Suprapubic skin (tissue), 4 donors: ENCODE measurements around the gene HACD1. TPM values are rescaled to one million over a fixed set of nuclear protein-coding genes. Genes with fewer than 3 reads are reported as not detected.

Source experiments
- DNase-seq, 2 donors: peaks; one replicate each; pipeline ENCODE4 v3.0.0-alpha.2; 2019; ENCODE audit warnings: low spot score in 2 of 2
- H3K27ac ChIP-seq: fragments of 200-600 bp; sonication (generic); one replicate; pipeline ENCODE4 v1.5.1; 2019
- H3K27me3 ChIP-seq: fragments of 200-600 bp; sonication (generic); one replicate; pipeline ENCODE4 v1.5.1; 2019
- H3K36me3 ChIP-seq: fragments of 200-600 bp; sonication (generic); one replicate; pipeline ENCODE4 v1.5.1; 2019
- H3K4me1 ChIP-seq: fragments of 200-600 bp; sonication (generic); one replicate; pipeline ENCODE4 v1.5.1; 2019
- H3K4me3 ChIP-seq: fragments of 200-600 bp; sonication (generic); one replicate; pipeline ENCODE4 v1.5.1; 2019; ENCODE audit warnings: mild to moderate bottlenecking
- H3K9me3 ChIP-seq: fragments of 200-600 bp; sonication (generic); one replicate; pipeline ENCODE4 v1.5.1; 2019
- CTCF ChIP-seq, 2 donors: fragments of 200-600 bp in 1 of 2; fragments of 450-650 bp in 1 of 2; sonication (generic) in 1 of 2; IDR thresholded peaks; one replicate each; pipeline ENCODE4 v1.5.1; 2016 to 2019; ENCODE audit warnings: antibody characterized with exemption in 2 of 2, mild to moderate bottlenecking in 1 of 2, moderate library complexity in 1 of 2
- EP300 ChIP-seq: sonication (generic); formaldehyde crosslinking; IDR thresholded peaks from one replicate; pipeline ENCODE4 v1.6.1; 2017; ENCODE audit warnings: antibody characterized with exemption
- POLR2A ChIP-seq, 2 donors: fragments of 450-650 bp; IDR thresholded peaks; one replicate each; pipeline ENCODE4 v1.6.1; 2017; ENCODE audit warnings: antibody characterized with exemption in 2 of 2, mild to moderate bottlenecking in 2 of 2, moderate library complexity in 2 of 2
- POLR2AphosphoS5 ChIP-seq, 3 donors: sonication (generic); formaldehyde crosslinking; IDR thresholded peaks; one replicate each; pipeline ENCODE4 v1.6.1; 2017; ENCODE audit warnings: antibody characterized with exemption in 3 of 3
- WGBS: methylation state at CpG from one replicate; pipeline ENCODE4 v1.1.5; 2018; 5-methylcytosine and 5-hydroxymethylcytosine counted together
- total RNA-seq, 4 donors: library from RNA; depleted of rRNA; stranded (reverse); fragments of >200 nt; gene quantifications; one replicate each; pipeline ENCODE4 v1.1.0, GENCODE V29; 2016

The HACD1 gene
- total RNA-seq, 4 donors from 2014 or later = 0.53 to 11.5 (median 3.7) TPM

GRCh38 chr10:17586821-17587234, 30.3 kb downstream of the HACD1 start:
- Histone ChIP-seq H3K9me3 (no peaks in the 10 kb centered on the region), H3K4me3 (no peak overlapping the region), H3K27ac (no peak overlapping the region), H3K4me1 (no peaks in the 10 kb centered on the region), H3K36me3 (no peaks in the 10 kb centered on the region), H3K27me3 (no peaks in the 10 kb centered on the region)
- TF ChIP-seq POLR2AphosphoS5 (IDR thresholded peaks at IDR 0.05) (no peak), POLR2A (IDR thresholded peaks at IDR 0.05) (no peak), EP300 (no peak), CTCF (IDR thresholded peaks at IDR 0.05) (no peak)
- DNase-seq = no peak
- WGBS = 41% methylated on average over 6 of the region's 6 CpGs

GRCh38 chr10:17585016-17585415, 32.2 kb downstream of the HACD1 start:
- H3K4me3 ChIP-seq = no peak overlapping the region
- H3K4me1 ChIP-seq = no peaks in the 10 kb centered on the region
- no peak overlapping the region for H3K27ac ChIP-seq
- no peaks in the 10 kb centered on the region for H3K27me3 ChIP-seq
- DNase-seq = no peak
- TF ChIP-seq POLR2AphosphoS5 (IDR thresholded peaks at IDR 0.05) (no peak), CTCF (IDR thresholded peaks at IDR 0.05) (no peak), EP300 (no peak)
- WGBS = 66% methylated on average over 8 of the region's 8 CpGs
- no peaks in the 10 kb centered on the region for H3K9me3 ChIP-seq
- no peaks in the 10 kb centered on the region for H3K36me3 ChIP-seq

DNA sequence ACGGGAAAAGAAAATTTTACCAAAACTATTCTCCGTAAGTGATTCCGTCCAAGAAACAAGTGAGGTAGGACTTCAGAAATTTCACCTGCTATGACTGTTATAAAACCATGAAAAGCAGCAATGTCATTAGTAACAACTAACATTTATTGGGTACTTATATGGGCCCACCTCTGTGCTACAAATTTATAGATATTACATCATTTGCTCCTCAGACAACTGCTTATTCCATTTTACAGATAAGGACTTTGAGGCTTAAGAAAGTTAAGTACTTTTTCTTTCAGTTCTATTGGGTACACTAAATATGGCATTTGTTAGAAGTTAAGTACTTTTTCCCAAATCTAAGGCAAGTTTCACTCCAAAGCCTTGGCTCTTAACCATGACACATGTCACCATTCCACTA, 36.3 kb downstream of the HACD1 start:
- H3K27me3 ChIP-seq = no peaks in the 10 kb centered on the region
- no peaks in the 10 kb centered on the region for H3K36me3 ChIP-seq
- H3K4me3 ChIP-seq = no peak overlapping the region
- no peak overlapping the region for H3K27ac ChIP-seq
- WGBS = 92% methylated on average over 3 of the region's 3 CpGs
- H3K9me3 ChIP-seq = no peaks in the 10 kb centered on the region
- no peaks in the 10 kb centered on the region for H3K4me1 ChIP-seq
- no peak for DNase-seq
- TF ChIP-seq CTCF (IDR thresholded peaks at IDR 0.05) (no peak), EP300 (no peak), POLR2AphosphoS5 (IDR thresholded peaks at IDR 0.05) (no peak), POLR2A (IDR thresholded peaks at IDR 0.05) (no peak)

- WGBS = 80% methylated on average over 2 of the region's 2 CpGs
These were observed 38.6 kb downstream of the HACD1 start for GRCh38 chr10:17578603-17579002.

GRCh38 chr10:17576768-17577167, 40.4 kb downstream of the HACD1 start:
- H3K27me3 ChIP-seq = no peaks in the 10 kb centered on the region
- no peak overlapping the region for H3K27ac ChIP-seq
- H3K4me3 ChIP-seq = no peak overlapping the region
- no peaks in the 10 kb centered on the region for H3K9me3 ChIP-seq
- H3K36me3 ChIP-seq = no peaks in the 10 kb centered on the region
- 63% methylated on average over 3 of the region's 3 CpGs for WGBS
- no peaks in the 10 kb centered on the region for H3K4me1 ChIP-seq
- no peak for DNase-seq
- TF ChIP-seq POLR2A (IDR thresholded peaks at IDR 0.05) (no peak), POLR2AphosphoS5 (IDR thresholded peaks at IDR 0.05) (no peak), EP300 (no peak), CTCF (IDR thresholded peaks at IDR 0.05) (no peak)

More at GRCh38 chr10:17578603-17579002, 38.6 kb downstream of the HACD1 start:
- no peak for TF ChIP-seq CTCF (IDR thresholded peaks at IDR 0.05)
- H3K4me3 ChIP-seq = no peak overlapping the region
- H3K27me3 ChIP-seq = no peaks in the 10 kb centered on the region
- no peaks in the 10 kb centered on the region for H3K9me3 ChIP-seq
- no peak overlapping the region for H3K27ac ChIP-seq
- H3K36me3 ChIP-seq = no peaks in the 10 kb centered on the region
- no peaks in the 10 kb centered on the region for H3K4me1 ChIP-seq
- DNase-seq = no peak
